ENCODE results near the gene MUC22.
A peak's percentile ranks its signal among the peaks of the same experiment; 100 is the strongest.
"Not testable (repeated sequence)": the region's sequence is repeated elsewhere in the genome, so short reads cannot be mapped to it uniquely, and the experiment has no call there.

The MUC22 gene

DNA sequence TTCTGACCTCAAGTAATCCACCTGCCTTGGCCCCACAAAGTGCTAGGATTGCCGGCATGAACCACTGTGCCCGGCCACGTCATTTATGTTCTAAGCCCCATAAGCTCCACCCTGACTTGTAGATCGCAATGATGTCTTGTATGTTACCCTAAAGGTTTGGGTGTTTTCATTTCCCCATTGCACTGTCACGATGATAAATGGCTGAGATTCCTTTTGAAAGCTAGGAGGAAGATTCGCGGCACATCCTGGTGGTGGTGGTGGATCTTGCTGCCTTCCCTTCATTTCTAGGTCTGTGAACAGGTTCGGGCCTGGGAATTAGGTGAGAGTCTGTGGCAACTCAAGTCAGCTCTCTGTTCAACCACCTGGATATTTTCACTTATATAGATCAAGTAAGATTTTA lies 28.3 kb downstream of the MUC22 start:
- DNase-seq: no peak

DNA sequence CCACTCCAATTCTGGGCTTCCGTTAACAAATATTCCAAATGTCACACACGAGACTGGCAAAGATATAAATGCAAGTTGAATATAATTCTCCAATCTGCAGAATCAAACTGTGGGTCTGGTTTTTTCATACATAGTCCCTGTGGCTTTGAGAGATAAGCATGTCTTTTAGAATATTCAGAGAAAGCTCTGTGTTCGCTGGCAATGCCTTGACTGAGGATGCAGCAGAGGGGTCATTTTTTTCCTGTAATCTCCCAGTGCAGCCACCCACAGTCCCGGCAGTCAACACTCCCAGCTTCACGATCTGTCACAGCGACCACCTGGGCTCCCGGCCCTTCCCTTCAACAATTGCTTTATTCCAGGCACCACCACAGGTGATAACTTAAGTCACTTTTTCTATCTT lies 30.5 kb downstream of the MUC22 start:
- no peak for DNase-seq

DNA sequence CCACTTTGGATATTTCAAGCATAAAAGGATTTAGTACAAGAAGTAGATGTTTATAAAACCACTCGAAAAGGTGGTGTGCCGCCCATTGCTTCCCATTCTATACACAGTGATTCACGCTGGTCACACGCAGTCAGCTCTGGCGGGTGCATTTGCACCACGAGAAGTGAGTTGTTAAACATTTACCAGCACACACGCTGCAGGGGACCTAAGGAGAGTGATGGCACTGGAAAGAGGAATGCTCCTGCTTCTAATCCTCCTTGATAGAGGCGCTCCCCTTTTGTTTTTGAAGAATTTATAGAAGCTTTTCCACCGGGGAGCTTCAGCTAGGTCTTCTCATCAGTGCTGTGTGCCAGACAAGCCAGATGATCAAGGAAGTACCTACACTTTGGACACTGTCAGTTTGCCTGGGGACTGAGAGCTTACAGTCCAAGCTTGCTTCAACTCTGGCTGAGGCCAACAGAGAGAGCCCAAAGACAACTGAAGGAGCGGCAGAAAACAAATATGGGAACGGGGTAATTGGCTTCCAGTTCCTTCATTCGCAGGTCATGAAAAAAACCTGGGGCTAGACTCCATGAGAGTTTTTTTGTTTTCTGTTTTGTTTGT lies 31.2 kb downstream of the MUC22 start:
- no peak for DNase-seq

DNA sequence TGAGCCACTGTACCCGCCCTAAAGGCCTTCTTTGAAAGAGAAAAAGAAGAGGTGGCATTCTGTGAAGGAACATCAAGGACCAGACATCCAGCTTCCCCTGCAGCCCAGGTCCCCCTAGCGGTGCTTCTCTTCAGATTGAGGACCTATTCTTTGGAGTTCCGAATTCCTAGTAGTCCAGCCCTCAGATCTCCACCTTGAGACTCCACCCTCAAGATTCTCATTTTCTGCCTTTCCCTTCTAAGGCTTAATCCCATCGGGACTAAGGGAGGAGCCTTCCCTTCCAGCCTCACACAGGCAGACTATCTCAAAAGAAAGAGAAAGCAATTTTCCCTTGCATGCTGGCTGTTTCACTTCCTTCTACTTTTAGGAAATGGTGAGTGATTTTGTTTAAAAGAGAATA lies 32.5 kb downstream of the MUC22 start:
- DNase-seq: peak; percentile 37

DNA sequence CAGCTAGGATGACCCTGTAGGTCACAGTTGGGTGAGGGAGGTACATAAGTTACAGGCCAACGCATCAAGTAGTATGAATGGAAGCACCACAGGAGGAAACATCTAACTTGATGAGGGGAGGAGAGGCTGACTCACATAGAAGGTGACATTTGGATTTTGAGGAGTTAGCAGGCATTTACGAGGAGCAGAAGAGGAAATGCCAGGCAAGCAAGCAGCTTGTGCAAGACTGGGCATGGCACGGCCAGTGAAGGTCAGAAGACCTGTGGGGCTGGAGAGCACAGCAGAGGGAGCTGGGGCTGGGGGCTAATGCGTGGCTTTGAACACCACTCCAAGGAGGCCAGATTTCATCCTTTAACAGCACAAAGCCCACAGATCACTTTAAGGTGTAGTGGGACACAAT lies 37.8 kb downstream of the MUC22 start:
- DNase-seq: no peak

DNA sequence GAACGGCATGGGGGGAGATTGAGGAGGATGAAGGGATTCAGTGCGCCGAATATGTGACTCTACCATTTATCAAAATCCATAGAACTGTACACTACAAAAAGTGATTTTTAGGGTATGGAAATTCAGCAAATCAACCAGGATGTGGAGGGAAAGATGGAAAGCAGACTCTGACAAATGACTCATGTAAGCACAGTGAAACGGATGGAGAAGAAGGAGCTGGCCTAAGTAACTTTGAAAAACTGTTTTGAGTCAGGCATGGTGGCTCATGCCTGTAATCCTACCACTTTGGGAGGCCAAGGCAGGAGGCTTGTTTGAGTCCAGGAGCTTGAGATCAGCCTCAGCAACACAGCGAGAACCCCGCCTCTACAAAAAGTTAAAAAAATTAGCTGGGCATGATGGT lies 39.2 kb downstream of the MUC22 start:
- no peak for DNase-seq

DNA sequence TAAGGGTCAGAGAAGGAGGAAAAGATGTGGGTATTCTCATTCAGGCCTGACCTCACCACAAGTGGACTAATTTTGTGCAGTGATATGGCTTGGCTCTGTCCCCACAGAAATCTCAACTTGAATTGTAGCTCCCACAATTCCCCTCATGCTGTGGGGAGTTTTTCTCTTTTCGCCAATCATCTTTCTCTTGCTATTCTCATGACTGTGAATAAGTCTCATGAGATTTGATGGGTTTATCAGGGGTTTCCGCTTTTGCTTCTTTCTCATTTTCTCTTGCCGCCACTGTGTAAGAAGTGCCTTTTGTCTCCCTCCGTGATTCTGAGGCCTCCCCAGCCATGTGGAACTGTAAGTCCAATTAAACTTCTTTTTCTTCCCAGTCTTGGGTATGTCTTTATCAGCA lies 42.9 kb downstream of the MUC22 start:
- DNase-seq: not testable (repeated sequence)

DNA sequence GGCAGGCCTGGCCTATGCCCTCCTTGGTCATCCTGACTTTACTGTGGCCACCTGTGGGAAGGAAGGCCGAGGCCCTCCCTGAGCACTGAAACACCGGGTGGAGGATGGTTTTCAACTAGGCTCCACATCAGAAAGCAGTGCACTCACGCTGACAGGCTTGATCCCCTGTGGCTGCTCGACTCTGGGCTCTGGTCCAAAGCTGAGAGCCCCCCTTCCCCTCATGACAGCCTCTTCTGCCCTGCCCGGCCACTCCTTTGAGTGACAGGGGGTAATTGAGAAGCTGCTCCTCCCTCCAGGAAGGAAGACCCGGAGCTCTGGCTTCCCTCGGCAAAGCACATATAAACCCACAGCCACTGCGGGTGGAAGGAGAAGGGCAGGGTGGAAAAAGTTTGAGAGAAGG lies 43.6 kb downstream of the MUC22 start:
- DNase-seq: no peak

DNA sequence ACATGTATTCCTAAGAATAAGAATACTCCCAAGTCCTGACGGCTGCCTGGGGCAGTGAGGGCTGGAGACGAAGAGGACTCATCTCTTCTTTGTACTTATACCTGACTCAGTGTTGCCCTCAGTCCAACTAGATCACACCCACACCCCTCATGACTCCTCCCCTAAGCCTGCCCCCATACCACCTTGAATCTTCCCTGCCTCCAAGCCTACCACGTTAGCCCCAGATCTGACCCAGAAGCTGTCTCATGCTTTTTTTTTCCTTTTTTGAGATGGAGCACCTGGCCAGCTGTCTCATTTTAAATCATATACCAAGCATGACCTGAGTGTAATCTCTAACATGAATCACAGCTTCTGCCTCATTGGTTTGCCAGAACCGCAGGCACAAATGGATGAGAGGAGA lies 45.2 kb downstream of the MUC22 start:
- no peak for DNase-seq

DNA sequence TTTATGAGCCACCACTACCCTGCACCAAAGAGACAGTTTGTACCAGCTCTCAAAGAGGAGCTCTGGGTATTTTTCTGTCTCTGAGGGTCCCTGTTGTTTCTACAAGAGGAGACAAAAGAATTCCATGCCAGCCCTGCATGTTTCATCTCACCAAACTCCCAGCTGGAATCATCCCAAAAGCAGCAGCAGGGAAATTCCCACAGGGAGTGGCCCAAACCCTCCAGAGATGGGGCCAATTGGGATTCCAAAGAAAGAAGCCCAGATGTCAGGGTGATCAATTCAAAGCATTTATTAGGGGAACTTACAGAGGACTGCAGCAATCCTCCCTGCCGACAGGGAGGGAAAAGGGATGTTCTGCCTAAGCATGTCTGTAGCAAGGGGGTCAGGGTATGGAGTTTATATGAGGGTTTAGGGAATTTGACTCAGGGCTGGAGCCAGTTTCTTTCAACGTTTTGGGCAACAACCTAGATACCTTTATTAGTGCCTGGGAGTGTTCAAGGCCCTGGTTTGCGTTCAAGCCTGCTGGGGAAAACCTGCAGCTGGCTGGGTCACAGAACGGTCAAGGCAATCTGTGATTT lies 47.2 kb downstream of the MUC22 start:
- no peak for DNase-seq

DNA sequence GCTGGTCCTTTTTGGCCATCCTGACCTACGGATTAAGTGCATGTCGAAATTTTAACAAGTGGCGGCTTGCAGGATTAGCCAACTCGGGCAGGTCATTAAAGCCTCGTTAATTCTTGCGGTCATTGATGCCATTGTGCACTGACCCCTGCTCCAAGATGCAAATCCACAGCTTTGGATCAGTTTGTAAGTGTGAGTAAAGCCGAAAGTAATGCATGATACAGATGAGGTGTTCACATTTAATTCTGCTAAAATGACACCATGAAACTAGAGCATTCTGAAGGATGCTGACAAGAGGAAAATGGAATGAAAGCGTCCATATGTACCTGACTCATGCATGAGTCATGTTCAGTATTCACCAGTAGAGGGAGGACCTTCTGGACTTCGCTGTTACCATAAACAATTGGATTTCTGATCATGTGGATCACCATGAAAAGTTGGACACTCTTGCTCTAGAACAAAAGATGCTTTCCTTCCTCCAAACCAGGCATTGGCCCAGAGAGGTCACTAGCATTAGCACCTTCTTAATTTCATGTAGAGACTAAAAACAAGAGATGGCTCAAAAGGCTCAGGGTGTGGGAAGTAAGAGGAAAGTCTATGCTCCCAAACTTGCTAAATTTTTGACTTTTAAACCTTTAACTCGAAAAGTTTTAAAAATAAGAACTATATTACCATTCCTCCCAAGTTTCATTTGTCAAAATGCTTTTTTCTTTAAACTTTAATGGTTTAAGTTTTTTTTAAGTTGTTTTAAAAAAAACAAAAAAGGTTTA lies 48.0 kb downstream of the MUC22 start:
- DNase-seq: no peak

DNA sequence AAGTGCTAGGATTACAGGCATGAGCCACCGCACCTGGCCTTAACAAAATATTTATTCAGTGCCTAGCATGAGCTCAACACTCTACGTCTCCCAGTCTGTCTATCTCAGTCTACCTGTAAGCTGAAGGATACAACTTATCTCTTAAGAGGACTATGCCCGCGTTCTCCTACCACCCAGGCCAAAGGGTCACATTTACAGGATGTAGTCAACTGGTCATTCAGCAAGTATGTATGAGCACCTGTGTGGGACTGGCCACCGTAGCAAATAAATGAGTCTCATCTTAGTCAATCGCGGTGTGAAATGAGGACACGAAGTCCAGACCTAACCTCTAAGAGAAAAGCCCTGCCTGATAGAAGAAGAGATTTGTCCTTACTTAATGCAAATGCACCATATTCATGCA lies 49.9 kb downstream of the MUC22 start:
- no peak for DNase-seq

DNA sequence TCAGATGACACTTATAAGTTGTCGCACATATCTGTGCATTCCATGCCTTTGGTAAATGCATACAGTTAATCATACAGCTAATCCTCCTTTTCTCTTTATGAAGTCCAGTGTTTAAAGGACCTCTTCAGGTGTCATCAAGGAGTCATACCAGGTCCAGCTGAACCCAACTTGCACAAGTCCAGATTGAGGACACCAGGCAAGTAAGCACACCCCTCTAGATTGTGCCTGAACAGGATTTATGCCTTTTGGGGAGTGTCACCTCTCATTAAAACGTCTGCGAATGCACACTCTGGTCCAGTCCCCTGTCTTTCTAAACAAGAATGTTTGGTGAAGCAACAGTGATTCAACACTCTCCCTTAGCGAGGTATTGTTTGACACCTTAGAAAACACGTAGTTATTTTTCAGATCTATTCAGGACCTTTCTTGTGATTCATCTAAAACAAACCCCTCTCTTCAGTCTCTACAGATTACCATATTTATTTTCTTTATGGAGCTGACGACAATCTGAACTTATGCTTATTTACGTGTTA lies 53.7 kb downstream of the MUC22 start:
- DNase-seq: no peak

DNA sequence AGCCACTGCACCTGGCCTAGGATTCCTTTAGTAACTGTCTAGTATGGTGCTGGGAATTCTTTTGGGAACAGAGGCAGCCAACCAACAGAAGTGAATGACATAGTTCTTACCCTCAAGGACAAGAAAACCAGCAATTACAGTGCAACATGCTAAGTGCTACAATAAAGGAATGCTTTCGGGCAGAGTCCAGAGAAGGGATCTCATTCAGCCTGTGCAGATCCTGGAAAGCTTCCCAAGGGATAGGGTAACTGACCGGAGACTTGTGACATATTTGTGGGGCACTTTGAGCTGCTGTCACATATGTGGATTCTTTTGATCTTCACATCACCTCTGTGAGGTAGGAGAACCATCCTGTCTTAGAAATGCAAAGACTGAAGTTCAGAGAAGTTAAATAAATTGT lies 55.3 kb downstream of the MUC22 start:
- no peak for DNase-seq

DNA sequence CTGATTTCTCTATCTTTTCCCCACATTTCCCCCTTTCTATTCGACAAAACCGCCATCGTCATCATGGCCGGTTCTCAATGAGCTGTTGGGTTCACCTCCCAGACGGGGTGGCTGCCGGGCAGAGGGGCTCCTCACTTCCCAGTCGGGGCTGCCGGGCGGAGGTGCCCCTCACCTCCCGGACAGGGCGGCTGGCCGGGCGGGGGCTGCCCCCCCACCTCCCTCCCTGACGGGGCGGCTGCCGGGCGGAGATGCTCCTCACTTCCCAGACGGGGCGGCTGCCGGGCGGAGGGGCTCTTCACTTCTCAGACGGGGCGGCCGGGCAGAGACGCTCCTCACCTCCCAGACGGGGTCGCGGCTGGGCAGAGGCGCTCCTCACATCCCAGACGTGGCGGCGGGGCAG lies 56.8 kb downstream of the MUC22 start:
- DNase-seq: not testable (repeated sequence)

DNA sequence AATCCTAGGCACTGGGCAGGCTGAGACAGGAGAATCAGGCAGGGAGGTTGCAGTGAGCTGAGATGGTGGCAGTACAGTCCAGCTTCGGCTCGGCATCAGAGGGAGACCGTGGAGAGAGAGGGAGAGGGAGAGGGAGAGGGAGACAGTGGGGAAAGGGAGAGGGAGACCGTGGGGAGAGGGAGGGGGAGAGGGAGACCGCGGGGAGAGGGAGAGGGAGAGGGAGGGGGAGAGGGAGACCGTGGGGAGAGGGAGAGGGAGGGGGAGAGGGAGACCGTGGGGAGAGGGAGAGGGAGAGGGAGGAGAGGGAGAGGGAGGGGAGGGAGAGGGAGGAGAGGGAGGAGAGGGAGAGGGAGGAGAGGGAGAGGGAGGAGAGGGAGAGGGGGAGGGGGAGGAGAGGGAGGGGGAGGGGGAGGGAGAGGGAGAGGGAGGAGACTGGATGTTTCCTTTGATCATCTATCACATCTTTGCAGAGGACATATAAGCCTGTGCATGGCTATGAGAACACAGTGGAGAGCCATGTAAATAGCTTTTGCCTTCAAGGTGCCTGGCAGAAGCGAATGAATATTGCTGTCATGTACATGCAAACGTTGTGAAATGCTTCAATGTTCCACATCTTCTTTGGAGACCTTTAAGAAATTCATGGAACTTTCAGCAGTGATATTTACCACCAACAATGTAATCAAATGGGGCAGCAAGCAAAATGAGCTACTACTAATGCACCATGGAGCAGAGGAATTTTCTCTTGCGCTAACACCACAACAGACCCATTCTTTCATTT lies 57.8 kb downstream of the MUC22 start:
- DNase-seq: not testable (repeated sequence)

DNA sequence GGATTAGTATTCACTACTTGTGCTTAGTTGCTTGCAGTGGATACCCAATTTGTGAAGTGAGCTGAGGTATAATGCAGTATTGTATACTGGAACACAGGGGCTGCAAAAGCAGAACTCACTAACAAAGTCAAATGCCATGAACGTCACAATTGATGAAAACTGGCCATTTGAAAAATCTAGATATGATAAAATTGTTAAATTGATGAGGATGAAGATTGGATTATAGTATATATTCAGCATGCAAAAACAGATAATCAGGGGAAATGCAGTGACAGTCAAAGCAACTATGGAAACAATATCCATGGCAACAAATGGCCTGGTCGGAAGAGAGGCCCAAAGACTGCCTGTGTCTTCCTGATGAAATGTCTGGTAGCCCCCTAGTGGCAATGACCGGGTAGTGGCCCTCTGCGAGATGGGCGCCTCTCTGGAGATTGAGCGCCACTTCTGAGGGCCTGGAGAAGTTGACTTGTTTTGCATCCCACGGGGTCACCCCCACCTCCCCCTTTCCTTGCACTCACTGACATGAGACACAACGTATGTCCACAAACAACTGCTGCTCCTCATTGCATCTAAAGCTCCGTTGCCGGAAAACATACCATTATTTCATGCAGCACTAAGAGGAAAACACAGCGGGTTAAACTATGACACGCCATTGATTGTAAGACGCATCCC lies 58.5 kb downstream of the MUC22 start:
- peak; percentile 82 for DNase-seq

DNA sequence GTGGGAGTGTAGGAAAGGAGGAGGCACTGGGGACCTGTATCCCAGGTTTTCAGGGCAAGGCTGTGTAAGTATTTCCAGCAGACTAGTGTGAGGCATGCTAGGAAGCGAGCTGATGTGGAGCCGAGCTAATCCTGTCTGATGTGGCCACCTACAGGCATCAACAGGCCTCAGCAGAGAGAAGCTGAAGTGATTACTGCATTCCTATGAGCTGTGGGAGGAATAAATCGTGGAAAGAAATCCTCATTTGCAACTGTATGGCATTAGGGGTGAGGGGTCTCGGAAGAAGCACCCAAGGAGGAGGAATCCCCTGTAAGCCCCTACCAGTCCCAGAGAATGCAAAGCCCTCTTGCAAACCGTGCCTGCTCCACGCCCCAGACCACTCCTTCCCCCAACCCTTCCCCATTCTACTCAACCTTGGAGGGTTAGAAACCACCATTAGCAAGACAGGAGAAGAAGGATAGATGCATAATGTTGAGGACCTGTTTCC lies 60.5 kb downstream of the MUC22 start:
- DNase-seq: no peak

DNA sequence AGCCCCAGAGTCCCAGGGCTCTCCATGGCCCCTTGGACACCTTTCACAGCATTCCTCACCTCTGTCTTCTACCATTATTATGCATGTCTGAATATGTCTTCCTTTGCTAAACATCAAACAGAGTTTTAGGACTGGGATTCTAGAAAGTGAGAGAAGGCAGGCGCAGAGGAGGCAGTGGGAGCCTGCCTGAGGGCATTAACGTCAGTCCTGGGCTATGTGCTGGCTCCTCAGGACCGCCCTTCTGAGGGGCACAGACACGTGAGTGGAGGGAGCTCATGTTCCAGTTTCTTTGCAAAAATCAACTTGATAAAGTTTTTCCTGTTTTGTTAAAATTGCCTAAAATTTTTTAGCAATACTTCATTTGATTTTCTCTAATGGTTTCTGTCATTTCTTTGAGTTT lies 64.1 kb downstream of the MUC22 start:
- DNase-seq: no peak

DNA sequence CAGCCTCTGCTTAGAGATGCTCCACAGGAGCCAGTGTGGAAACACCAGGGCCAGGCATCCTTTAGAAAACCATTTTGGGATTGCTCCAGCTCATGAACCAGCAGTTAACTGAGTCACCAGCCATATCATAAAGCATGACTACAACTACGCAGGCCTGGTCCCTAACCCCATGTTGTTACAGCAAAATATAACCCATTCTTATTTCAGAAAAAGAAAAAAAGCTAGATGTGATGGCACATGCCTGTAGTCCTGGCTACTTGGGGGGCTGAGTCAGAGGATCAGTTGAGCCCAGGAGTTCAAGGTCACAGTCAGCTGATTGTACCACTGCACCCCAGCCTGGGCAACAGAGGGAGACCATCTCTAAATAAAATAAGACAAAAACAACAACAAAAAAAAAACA lies 65.3 kb downstream of the MUC22 start:
- DNase-seq: no peak

DNA sequence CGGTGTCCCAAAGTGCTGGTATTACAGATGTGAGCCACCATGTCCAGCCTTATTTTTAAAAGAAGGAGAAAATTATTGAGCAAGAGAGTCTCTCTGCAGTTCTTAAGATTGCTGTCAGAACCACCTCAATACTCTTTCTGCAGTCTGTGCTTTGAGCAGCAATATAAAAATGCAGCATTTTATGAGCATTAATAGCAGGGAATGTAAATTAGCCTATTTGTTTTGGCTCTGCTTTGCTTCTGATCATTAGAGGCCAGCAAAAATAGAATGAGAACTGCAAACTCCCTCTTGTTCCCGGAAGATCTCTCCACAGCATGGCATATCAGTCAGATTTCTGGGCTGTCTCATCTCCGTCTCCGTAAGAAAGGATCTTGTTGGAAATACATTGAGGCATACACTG lies 66.3 kb downstream of the MUC22 start:
- no peak for DNase-seq

DNA sequence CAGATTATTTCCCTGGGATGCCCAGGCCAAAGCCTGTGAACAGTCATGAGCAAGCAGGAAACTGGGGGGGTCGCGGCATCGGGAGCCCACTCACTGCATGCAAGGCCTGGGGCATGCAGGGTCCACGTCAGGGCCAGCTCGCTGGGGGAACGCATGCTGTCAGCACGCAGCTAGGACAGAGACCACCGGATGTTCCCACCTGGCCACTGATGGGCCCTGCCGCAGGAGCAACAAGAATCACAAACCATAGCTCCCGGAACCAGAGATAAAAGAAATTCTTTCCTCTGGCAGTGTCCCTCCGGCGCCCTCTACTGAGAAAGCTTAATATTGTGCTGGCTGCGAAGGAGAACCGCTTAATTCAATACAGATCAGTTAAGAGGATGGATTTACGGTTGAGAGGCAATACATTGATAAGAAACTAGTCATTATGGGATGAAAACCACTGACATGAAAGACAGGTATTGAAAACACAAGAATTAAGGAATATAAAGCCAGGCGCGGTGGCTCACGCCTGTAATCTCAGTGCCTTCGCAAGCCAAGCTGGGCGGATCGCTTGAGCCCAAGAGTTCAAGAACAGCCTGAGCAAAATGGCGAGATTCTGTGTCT lies 69.5 kb downstream of the MUC22 start:
- DNase-seq: peak; percentile 80
